GM12801 (cell line): ENCODE results near the gene KIF4B.

Experiments
- CTCF ChIP-seq: IDR thresholded peaks from one replicate; pipeline ENCODE4 v1.5.1; 2011; ENCODE audit warnings: control low read depth; ENCODE audit not compliant: insufficient read length; ENCODE audit errors: extremely low read depth

KIF4B gene

GRCh38 chr5:155017610-155018009 is 4.1 kb downstream of the KIF4B start:
- TF ChIP-seq CTCF, result no peak

- TF ChIP-seq CTCF, result no peak
Observed at GRCh38 chr5:155019601-155020226, 6.2 kb downstream of the KIF4B start.

GRCh38 chr5:155021842-155022241 is 8.3 kb downstream of the KIF4B start:
- TF ChIP-seq CTCF, result no peak

GRCh38 chr5:155023320-155023719 is 9.8 kb downstream of the KIF4B start:
- no peak for TF ChIP-seq CTCF

GRCh38 chr5:155024015-155024414 is 10.5 kb downstream of the KIF4B start:
- TF ChIP-seq CTCF, result no peak

- TF ChIP-seq CTCF, result no peak
Observed at GRCh38 chr5:155025895-155026294, 12.3 kb downstream of the KIF4B start.

GRCh38 chr5:155027993-155028629 is 14.6 kb downstream of the KIF4B start:
- TF ChIP-seq CTCF, result no peak
